Renal pelvis (tissue), 4 donors: ENCODE measurements around the gene MED20. TPM values are rescaled to one million over a fixed set of nuclear protein-coding genes. Genes with fewer than 3 reads are reported as not detected.
A peak's percentile ranks its signal among the peaks of the same experiment; 100 is the strongest.

Source experiments
- DNase-seq: peaks from one replicate; pipeline ENCODE4 v3.0.0-alpha.2; 2013
- polyA plus RNA-seq, 3 donors: library from polyadenylated mRNA; unstranded; fragments of 120-200 nt; gene quantifications; one replicate each; pipeline ENCODE4 v1.2.1, GENCODE V29; 2013; ENCODE audit not compliant: insufficient read length in 3 of 3

Gene MED20
- polyA plus RNA-seq, 3 donors = 34.1 to 38.8 (median 35.4) TPM

DNA sequence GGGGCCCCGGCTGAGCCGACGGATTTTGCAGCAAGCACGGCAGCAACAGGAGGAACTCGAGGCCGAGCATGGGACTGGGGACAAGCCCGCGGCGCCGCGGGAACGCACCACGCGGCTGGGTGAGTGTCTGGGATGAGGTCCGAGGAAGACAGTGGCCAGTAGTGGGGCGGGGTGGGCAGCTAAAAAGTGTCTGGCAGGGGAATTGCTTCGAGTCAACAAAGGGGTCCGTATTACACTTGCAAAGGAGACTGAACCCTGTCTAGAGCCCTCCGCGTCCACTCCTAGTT, 716 bp upstream of the MED20 start:
- no peak for DNase-seq

GRCh38 chr6:41917528-41917927, 3.4 kb downstream of the MED20 start:
- DNase-seq = no peak

DNA sequence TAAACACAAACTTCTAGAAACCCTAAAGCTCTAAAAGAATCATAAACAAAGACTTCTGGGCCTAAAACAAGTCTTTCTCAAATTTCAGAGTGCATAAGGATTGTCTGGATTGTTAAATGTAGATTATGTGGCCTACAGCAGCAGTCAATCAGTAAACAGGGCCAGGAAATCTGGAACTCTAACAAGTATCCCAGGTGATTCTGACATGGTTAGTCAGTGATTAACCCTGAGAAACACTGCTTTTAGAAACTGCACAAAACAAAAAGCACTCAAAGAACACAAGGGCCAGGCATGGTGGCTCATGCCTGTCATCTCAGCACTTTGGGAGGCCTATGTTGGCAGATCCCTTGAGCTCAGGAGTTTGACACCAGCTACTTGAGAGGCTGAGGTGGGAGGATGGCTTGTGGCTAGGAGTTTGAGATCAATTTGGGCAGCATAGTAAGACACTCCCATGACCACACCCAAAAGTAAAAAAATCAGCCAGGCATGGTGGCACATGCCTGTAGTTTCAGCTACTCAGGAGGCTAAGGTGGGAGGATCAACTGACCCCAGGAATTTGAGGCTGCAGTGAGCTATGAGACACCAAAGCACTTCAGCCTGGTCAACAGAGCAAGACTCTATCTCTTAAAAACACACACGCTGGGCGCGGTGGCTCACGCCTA, 5.9 kb downstream of the MED20 start:
- no peak for DNase-seq

DNA sequence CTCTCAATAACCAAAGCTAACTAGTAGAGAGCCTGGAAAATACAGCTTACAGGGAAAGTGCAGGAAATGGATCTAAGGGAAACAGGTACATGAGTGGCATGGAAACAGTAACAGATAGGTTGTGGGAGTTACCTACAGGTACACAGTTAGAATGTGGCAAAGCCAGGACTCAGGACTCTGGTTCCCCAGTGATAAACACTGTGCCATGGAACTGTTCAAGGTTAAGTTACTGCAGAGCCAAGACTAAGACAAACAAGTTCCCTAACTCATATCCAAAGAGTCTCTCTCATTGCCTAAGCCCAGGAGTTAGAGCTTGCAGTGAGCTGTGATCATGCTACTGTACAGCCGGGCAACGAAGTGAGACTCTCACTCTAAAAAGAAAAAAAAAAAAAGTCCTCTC, 6.6 kb downstream of the MED20 start:
- no peak for DNase-seq

- DNase-seq = no peak
Measured at GRCh38 chr6:41909727-41910126, 11.2 kb downstream of the MED20 start.

DNA sequence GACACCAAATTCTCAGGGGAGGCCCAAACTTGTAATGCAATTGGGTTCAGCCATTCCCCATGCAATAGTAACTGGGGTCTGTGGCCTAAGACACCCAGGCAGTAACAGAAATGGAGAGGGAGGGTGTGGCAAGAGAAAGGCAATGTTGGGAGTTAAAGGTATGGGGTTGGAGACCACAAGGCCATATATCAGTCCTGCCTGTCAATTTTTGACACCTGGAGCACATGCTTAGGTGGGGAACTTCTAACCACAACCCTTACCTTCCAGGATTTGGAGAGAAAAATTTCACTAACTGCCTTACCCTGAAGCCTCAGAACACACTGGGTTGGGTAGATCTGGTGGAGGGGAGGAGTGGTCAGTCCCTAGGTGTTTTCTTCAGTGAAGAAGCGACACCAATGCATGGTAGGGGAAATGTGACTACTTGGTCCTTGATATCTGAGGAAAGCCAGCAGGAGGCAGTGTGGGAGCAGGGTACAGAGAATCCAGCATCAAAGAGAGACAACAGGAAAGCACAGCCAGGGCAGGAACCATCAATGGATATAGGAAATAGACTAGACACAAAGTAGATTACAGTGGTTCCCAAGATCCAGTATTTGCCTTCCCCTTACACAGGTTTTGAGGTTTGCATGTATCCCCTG, 18.9 kb downstream of the MED20 start:
- DNase-seq = no peak

DNA sequence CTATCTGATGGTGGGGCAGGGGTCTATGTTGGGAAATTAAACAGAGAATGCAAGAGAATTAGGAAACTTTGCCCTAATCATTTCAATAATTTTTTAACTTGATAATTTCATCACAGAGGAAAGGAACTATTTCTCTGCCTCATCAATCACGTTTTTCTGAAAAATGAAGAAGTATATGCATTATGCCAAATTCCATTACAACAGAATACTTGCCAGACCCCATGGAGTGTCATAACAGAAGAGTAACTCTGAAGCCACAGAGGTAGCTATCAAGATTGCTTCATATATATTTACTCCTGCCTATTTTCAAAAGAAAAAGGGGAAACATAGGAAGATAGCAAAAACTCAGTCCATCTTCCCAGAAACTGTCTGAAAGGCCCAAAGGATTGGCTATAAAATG, 20.1 kb downstream of the MED20 start:
- DNase-seq = no peak

GRCh38 chr6:41896281-41896680, 24.7 kb downstream of the MED20 start:
- no peak for DNase-seq

DNA sequence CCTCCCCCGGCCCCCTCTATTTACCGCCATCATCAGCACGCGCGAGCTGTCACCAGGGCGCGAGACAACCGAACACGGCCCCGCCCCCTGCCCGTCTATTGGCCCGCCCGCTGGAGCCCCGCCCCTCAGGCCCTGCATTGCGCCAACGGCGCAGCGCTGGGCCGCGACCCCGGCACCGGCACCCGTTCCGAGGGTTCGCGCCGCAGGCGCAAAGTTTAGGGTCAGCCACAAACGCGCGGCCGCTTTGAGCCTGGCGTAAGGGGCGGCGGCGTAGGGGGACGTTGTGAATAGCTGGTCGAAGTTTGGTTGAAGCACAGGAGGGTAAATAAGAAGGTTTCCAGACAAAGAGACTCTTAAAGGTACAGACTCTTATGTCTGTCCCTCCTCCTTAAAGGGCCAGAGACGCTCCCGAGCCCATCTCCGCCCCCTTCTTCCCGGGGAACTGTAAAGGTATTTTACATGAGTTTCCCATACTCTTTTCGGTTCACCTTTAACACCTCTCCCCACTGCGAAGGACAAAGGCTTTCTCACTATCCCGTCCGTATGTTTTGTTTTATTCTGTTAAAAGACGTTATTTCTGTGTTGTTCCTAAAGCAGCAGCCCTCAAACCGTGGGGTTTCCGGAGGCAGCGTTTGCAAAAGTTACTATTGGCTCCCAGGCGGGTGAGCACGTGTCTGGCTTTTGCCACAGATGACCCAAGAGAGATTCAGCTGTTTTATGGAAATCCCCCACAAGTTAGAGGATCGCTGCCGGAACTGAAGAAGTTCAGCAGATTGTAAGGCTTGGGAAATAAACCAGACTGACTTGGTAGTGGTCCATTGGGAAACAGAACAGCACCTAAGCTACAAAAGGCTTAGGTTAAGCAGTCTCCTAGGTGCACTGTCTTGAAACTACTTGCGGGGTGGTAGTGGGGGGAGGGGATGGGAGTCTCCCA, 25.4 kb downstream of the MED20 start, which contains the start of gene USP49:
TSS of gene USP49 (minus strand) at position 76 of the 934 bp plus-strand sequence. CDS start 88,392 bp downstream, outside the sequence.
- DNase-seq = peak; percentile 94

- peak; percentile 28 for DNase-seq
Measured at GRCh38 chr6:41894366-41895299, 26.3 kb downstream of the MED20 start.

- DNase-seq = no peak
Measured at GRCh38 chr6:41892921-41893564, 27.9 kb downstream of the MED20 start.

DNA sequence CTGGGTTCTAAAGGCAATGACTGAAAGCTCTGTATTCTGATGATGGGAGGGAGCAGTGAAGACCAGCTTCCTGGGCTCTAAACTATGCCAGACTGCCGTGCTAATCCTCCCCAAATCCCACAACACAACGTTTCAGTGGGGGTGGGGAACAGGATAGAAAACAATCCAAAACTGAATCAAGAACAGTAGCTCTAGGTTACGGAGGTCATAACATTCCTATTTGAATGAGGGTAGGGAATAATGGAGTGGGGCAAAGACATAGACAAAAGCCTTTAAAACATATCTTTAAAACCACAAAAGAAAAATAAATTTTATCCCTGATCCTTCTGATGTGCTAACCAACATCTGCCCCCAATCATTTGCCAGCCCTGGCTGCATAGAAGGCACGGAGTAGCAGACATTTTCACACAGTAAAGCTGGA, 33.6 kb downstream of the MED20 start:
- DNase-seq = no peak

DNA sequence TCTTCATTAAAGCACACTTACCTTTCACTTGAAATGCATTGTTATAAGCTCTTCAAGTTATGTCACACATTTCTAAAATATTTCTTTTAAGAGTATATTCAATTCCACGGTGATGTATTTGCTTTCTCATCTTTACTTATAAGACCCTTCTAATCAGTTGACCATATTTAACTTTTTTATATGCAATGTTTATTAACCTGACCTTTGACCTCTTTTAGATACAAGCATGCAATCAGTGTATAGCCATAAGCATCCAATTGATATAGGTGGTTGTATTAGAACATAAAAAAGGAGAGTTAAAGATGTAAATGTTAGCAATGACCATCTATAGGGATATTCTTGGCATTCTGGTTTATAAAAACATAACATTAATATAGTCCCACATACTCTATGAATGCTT, 35.0 kb downstream of the MED20 start:
- no peak for DNase-seq

GRCh38 chr6:41884957-41885356, 36.0 kb downstream of the MED20 start:
- DNase-seq = no peak

DNA sequence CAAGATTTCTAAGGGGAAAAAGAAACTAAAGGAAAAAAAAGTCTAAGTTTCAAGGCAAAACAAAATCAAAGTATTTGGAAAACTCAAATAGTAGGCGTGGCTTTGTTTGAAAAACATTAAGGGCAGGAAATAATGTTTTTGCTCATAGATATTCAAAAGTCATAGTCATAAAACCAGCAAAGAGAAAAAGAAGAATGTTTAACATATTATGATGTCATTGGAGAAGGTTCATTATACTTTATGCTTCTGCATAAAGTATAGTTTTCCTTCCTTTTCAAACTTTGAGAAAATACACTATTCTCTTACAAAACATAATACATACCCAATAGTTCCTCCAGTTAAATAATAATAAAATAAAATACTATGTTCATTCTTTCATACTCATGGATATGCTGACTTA, 39.4 kb downstream of the MED20 start:
- DNase-seq = no peak

GRCh38 chr6:41878961-41879405, 42.0 kb downstream of the MED20 start:
- no peak for DNase-seq

DNA sequence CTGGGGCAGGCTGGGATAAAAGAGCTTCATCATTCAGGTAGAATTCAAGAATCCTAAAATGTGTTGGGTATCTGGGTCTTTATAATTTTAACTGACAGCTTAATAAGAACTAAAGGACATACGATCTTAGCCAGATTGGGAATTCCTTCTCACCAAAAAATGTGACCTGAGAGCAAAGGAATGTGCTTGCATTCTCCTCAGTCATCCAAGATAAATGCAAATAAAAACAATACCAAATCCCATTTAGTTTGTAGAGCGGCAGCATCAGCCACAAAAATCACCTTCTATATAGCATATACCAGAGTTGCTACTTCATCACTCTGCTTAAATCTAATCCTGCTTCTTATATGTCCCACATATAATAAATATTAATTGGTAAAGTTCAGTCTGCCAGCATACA, 42.7 kb downstream of the MED20 start:
- DNase-seq = no peak

- DNase-seq = no peak
Measured at GRCh38 chr6:41877051-41877680, 43.8 kb downstream of the MED20 start.

DNA sequence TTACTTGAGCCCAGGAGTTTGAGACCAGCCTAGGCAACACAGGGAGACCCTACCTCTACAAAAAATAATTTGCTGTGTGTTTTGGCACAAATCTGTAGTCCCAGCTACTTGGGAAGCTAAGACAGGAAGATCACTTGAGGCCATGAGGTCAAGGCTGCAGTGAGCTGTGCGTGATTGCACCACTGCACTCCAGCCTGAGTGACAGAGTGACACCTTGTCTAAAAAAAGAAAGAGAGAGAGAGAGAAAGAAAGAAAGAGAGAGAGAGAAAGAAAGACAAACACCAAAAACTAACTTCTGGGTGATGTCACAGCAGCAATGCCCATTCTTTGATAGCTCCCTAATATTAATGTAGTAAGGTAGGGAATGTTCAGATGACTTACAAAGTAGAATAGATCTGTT, 46.2 kb downstream of the MED20 start:
- DNase-seq = no peak

- DNase-seq = no peak
Measured at GRCh38 chr6:41872147-41872546, 48.8 kb downstream of the MED20 start.

- no peak for DNase-seq
Measured at GRCh38 chr6:41871691-41872090, 49.2 kb downstream of the MED20 start.
